ENCODE data around the gene FLOT2.

DNA sequence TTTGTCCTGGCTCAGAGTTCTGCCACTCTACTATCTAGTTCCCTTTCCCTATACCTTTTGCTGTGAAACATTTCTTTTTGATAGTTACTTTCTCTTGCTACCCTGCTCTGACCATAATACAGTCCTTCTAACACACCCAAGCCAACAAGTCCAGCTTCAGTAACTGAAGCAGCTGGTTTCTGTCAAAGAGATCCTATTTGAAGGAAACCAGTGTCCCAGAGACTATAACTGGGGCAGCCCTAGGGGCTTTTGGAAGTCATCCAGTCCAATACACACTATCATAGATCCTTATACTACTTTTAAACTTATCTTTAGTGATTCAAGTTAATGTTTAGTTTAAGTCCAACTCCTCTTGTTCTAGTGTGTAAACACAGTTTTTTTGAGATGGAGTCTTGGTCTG, 22.7 kb upstream of the FLOT2 start:
- TF ChIP-seq EZH2 (IDR thresholded peaks at IDR 0.05; ENCODE audit: low read depth) (no peak), CTCF (conservative IDR thresholded peaks at IDR 0.05) (no peak)

Data from PC-9 (cell line).